H1 (cell line): ENCODE measurements around the gene CACNA1C. TPM values are rescaled to one million over a fixed set of nuclear protein-coding genes. Genes with fewer than 3 reads are reported as not detected.
A peak's percentile ranks its signal among the peaks of the same experiment; 100 is the strongest.

Experiments used
- CTCF ChIA-PET: fragments of 300-600 bp; sonication (Branson Sonifier 250); formaldehyde crosslinking; loops from one replicate; lab custom pipeline; 2021; ENCODE audit not compliant: partially characterized antibody; lab: Charles Lee
- POLR2A ChIA-PET: fragments of 300-600 bp; sonication (Branson Sonifier 250); formaldehyde crosslinking; loops from one replicate; lab custom pipeline; 2021; ENCODE audit warnings: inconsistent platforms; ENCODE audit not compliant: partially characterized antibody; lab: Charles Lee
- DNase-seq, 2 experiments: peaks; one replicate each; pipeline versions ENCODE4 v3.0.0 to v3.0.0-alpha.2; 2010 to 2022; ENCODE audit warnings: low spot score in 2 of 2, low read depth in 1 of 2, mixed read lengths in 1 of 2
- FAIRE-seq: peaks from 2 replicates; lab custom pipeline; 2011; peaks lifted over from hg19 to GRCh38; lab: Jason Lieb, UNC
- H2AFZ ChIP-seq: 2 replicates; pipeline ENCODE4 v1.8.1; 2012; ENCODE audit warnings: low read length, inconsistent platforms
- H2AK5ac ChIP-seq: 2 replicates; pipeline ENCODE4 v1.6.1; 2013; ENCODE audit warnings: low read depth, low read length
- H2BK120ac ChIP-seq: replicated peaks from 2 replicates; pipeline ENCODE3; 2013; ENCODE audit warnings: low read depth, low read length, inconsistent platforms
- H2BK12ac ChIP-seq: 2 replicates; pipeline ENCODE4 v1.6.1; 2013; ENCODE audit warnings: low read depth, low read length
- H2BK15ac ChIP-seq: 2 replicates; pipeline ENCODE4 v1.6.1; 2013; ENCODE audit warnings: low read length
- H2BK20ac ChIP-seq: 2 replicates; pipeline ENCODE4 v1.6.1; 2013; ENCODE audit warnings: low read length
- H2BK5ac ChIP-seq: 2 replicates; pipeline ENCODE4 v1.6.1; 2013; ENCODE audit warnings: low read depth, low read length
- H3K14ac ChIP-seq: 2 replicates; pipeline ENCODE4 v1.6.1; 2013; ENCODE audit warnings: inconsistent platforms; ENCODE audit not compliant: insufficient read length
- H3K18ac ChIP-seq: 2 replicates; pipeline ENCODE4 v1.6.1; 2013; ENCODE audit warnings: low read length; ENCODE audit errors: extremely low read depth
- H3K23ac ChIP-seq: 2 replicates; pipeline ENCODE4 v1.6.1; 2013; ENCODE audit warnings: inconsistent platforms; ENCODE audit not compliant: insufficient read length
- H3K23me2 ChIP-seq: 2 replicates; pipeline ENCODE4 v1.6.1; 2013; ENCODE audit warnings: low read depth, low read length
- H3K27ac ChIP-seq: 2 replicates; pipeline ENCODE4 v1.6.1; 2011; ENCODE audit warnings: low read depth, low read length, inconsistent platforms
- H3K27me3 ChIP-seq, 4 experiments: replicated peaks in 1 of 4; 1 replicate in 1 of 4; 2 replicates in 3 of 4; pipeline versions ENCODE4 v1.6.1 to v1.8.1; 2011 to 2013; ENCODE audit warnings: low read length in 3 of 4, mild to moderate bottlenecking in 3 of 4, inconsistent platforms in 2 of 4, mixed read lengths in 2 of 4, moderate library complexity in 1 of 4; ENCODE audit not compliant: control insufficient read depth in 3 of 4, insufficient read depth in 3 of 4; ENCODE audit errors: extremely low read depth in 1 of 4
- H3K36me3 ChIP-seq, 4 experiments: 2 replicates each; pipeline versions ENCODE4 v1.6.1 to v1.8.1; 2011 to 2013; ENCODE audit warnings: mild to moderate bottlenecking in 4 of 4, low read length in 3 of 4, moderate library complexity in 2 of 4, control low read depth in 1 of 4, inconsistent platforms in 1 of 4; ENCODE audit not compliant: insufficient read depth in 4 of 4, control insufficient read depth in 2 of 4
- H3K4ac ChIP-seq: replicated peaks from 2 replicates; pipeline ENCODE3; 2013; ENCODE audit warnings: low read length, low read depth, mixed read lengths, inconsistent platforms; ENCODE audit not compliant: insufficient read length
- H3K4me1 ChIP-seq, 4 experiments: replicated peaks in 1 of 4; 1 replicate in 1 of 4; 2 replicates in 3 of 4; pipeline versions ENCODE4 v1.6.1 to v1.8.1; 2011 to 2013; ENCODE audit warnings: low read length in 3 of 4, inconsistent platforms in 2 of 4, mixed read lengths in 1 of 4; ENCODE audit not compliant: insufficient read depth in 4 of 4, control insufficient read depth in 3 of 4
- H3K4me2 ChIP-seq, 2 experiments: 2 replicates each; pipeline versions ENCODE4 v1.6.1 to v1.8.1; 2011 to 2013; ENCODE audit warnings: low read depth in 2 of 2, low read length in 2 of 2, control low read depth in 1 of 2, inconsistent platforms in 1 of 2, mild to moderate bottlenecking in 1 of 2; ENCODE audit not compliant: insufficient read depth in 1 of 2
- H3K4me3 ChIP-seq, 4 experiments: fragments of 200-600, 300-600 bp in 1 of 4; sonication (generic), shearing (Covaris generic), sonication (Bioruptor Twin) in 1 of 4; 2 replicates each; pipeline versions ENCODE4 v1.5.1 to v1.8.1; 2011 to 2016; ENCODE audit warnings: low read length in 4 of 4, low read depth in 3 of 4, control low read depth in 2 of 4, inconsistent platforms in 2 of 4, mild to moderate bottlenecking in 2 of 4, mixed read lengths in 1 of 4, moderate library complexity in 1 of 4; ENCODE audit not compliant: insufficient read depth in 2 of 4; ENCODE audit errors: extremely low read depth in 1 of 4
- H3K56ac ChIP-seq: replicated peaks from 2 replicates; pipeline ENCODE3; 2013; ENCODE audit warnings: low read depth, mild to moderate bottlenecking, mixed read lengths, low read length, inconsistent platforms; ENCODE audit not compliant: insufficient read length
- H3K79me1 ChIP-seq: 2 replicates; pipeline ENCODE4 v1.6.1; 2013; ENCODE audit warnings: low read depth, low read length, control low read depth
- H3K79me2 ChIP-seq, 2 experiments: 2 replicates each; pipeline versions ENCODE4 v1.6.1 to v1.8.1; 2012 to 2013; ENCODE audit warnings: low read length in 2 of 2, mild to moderate bottlenecking in 2 of 2, inconsistent platforms in 1 of 2; ENCODE audit not compliant: insufficient read depth in 2 of 2, control insufficient read depth in 1 of 2
- H3K9ac ChIP-seq, 4 experiments: replicated peaks in 1 of 4; 1 replicate in 1 of 4; 2 replicates in 3 of 4; pipeline versions ENCODE4 v1.6.1 to v1.8.1; 2011 to 2013; ENCODE audit warnings: low read depth in 3 of 4, low read length in 3 of 4, control low read depth in 2 of 4, mild to moderate bottlenecking in 2 of 4, moderate library complexity in 2 of 4, inconsistent platforms in 1 of 4; ENCODE audit errors: extremely low read depth in 1 of 4
- H3K9me3 ChIP-seq, 2 experiments: 2 replicates each; pipeline versions ENCODE4 v1.6.1 to v1.8.1; 2012 to 2013; ENCODE audit warnings: mild to moderate bottlenecking in 2 of 2, moderate library complexity in 2 of 2, control low read depth in 1 of 2, inconsistent platforms in 1 of 2, low read depth in 1 of 2, low read length in 1 of 2, mixed read lengths in 1 of 2; ENCODE audit not compliant: insufficient read depth in 2 of 2
- H4K20me1 ChIP-seq, 2 experiments: replicated peaks in 1 of 2; 2 replicates each; pipeline versions ENCODE3 to v1.8.1; 2011 to 2013; ENCODE audit warnings: inconsistent platforms in 2 of 2, low read length in 2 of 2, mild to moderate bottlenecking in 1 of 2; ENCODE audit not compliant: insufficient read depth in 2 of 2, control insufficient read depth in 1 of 2
- H4K5ac ChIP-seq: 2 replicates; pipeline ENCODE4 v1.6.1; 2013; ENCODE audit warnings: low read length, low read depth, mixed read lengths, inconsistent platforms; ENCODE audit not compliant: insufficient read length
- H4K8ac ChIP-seq: 2 replicates; pipeline ENCODE4 v1.8.0; 2013; ENCODE audit warnings: mild to moderate bottlenecking, moderate library complexity, low read length, inconsistent platforms; ENCODE audit not compliant: insufficient read depth; ENCODE audit errors: extremely low read depth
- H4K91ac ChIP-seq: replicated peaks from 2 replicates; pipeline ENCODE3; 2013; ENCODE audit warnings: low read length, mixed read lengths, inconsistent platforms; ENCODE audit not compliant: insufficient read length
- CREB1 ChIP-seq: IDR thresholded peaks from 2 replicates; pipeline ENCODE4 v1.6.1; 2012; ENCODE audit warnings: inconsistent platforms
- GABPA ChIP-seq: IDR thresholded peaks from 2 replicates; pipeline ENCODE4 v1.6.1; 2011; ENCODE audit warnings: mild to moderate bottlenecking, low read length, moderate library complexity, borderline replicate concordance; ENCODE audit not compliant: insufficient read depth
- GTF2F1 ChIP-seq: IDR thresholded peaks from 2 replicates; pipeline ENCODE4 v1.6.1; 2012; ENCODE audit warnings: low read depth, low read length, improper control_type of control experiment, borderline replicate concordance
- NANOG ChIP-seq: IDR thresholded peaks from 2 replicates; pipeline ENCODE4 v1.6.1; 2011; ENCODE audit warnings: low read length, low read depth, mild to moderate bottlenecking, inconsistent platforms; ENCODE audit not compliant: insufficient read depth, poor library complexity, severe bottlenecking
- SIN3A ChIP-seq, 2 experiments: IDR thresholded peaks in 1 of 2; conservative IDR thresholded peaks in 1 of 2; 2 replicates each; pipeline ENCODE4 v1.6.1; 2011 to 2012; ENCODE audit warnings: low read length in 2 of 2, improper control_type of control experiment in 1 of 2, low read depth in 1 of 2, mild to moderate bottlenecking in 1 of 2
- SIRT6 ChIP-seq: IDR thresholded peaks from one replicate; pipeline ENCODE4 v1.7.1; 2012; ENCODE audit warnings: low read length, inconsistent platforms
- SUZ12 ChIP-seq: fragments of 200-600 bp; sonication (generic); IDR thresholded peaks from 2 replicates; pipeline ENCODE4 v1.6.1; 2012; ENCODE audit warnings: mild to moderate bottlenecking, inconsistent platforms, low read length, moderate library complexity, mixed read lengths
- WGBS, 2 experiments: shearing (Covaris generic) in 1 of 2; methylation state at CpG; one replicate each; pipeline versions ENCODE4 v1.1.6 to v1.1.7; 2013 to 2015; ENCODE audit warnings: low lambda C conversion rate in 2 of 2, mixed read lengths in 2 of 2, inconsistent platforms in 1 of 2, low coverage in 1 of 2, missing lambda C conversion rate in 1 of 2; ENCODE audit not compliant: insufficient replicate concordance in 2 of 2, insufficient coverage in 1 of 2, insufficient read length in 1 of 2; ENCODE audit errors: extremely low coverage in 1 of 2, missing lambda C conversion rate in 1 of 2; 5-methylcytosine and 5-hydroxymethylcytosine counted together
- polyA plus RNA-seq, 7 experiments: library from polyadenylated mRNA; depleted of rRNA in 3 of 7; stranded (reverse) in 5 of 7; unstranded in 2 of 7; fragments of >200 nt in 5 of 7; fragments of 200-250 nt in 2 of 7; gene quantifications; 1 replicate in 5 of 7; 2 replicates in 1 of 7; 4 replicates in 1 of 7; pipeline versions ENCODE4 v1.2.1 to v1.2.3, GENCODE V29; 2011 to 2013; ENCODE audit warnings: missing spikeins in 2 of 7, mixed read lengths in 2 of 7
- total RNA-seq: library from RNA; stranded (reverse); fragmentation: NEBNext Ultra II Directional; extraction: Animal tissue kit (Norgen Biotek cat#: 25700); gene quantifications from 2 replicates; pipeline ENCODE4 v1.2.1, GENCODE V29; 2021

The CACNA1C gene
- total and polyA plus RNA-seq, 2 of the 8 experiments (the other 6 are each of a cell fraction or from before 2014, with no cell fraction given), result 1.3 TPM

DNA sequence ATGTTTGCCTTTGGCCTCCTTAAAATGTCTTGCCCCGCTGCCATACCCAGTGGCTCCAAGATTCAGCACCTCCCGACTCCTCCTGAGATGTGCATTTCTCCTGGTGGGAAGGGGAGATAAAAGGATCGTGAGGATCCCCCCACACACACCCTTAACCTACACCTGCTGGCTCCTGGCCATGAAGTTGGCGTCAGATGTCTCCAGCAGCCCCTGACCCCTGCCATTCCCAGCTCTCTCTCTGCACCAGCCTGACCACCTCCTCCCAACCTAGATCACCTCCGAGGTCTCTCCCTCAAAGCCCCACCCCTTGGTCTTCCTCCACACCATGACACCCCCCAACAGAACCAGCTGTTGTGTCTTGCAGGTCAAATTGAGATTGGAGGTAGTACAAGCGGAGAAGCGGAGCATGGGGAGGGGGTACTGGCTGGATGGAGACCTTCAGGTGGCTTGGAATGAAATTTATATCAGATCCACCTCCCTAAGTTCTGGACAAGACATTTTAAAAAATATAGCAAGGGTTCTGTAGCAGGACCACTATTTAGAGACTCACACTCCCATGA is 590.9 kb downstream of the CACNA1C start:
- Histone ChIP-seq H3K9me3 (no peaks in the 10 kb centered on the region), H3K4me2 (no peak overlapping the region), H3K9ac (no peak overlapping the region), H3K4me3 (no peak overlapping the region), H3K23me2 (no peaks in the 10 kb centered on the region), H2BK5ac (no peak overlapping the region), H2BK20ac (no peak overlapping the region), H3K4me1 (peaks cover 5 to 10% (median 7%) of the 10 kb centered on the region in 4 experiments), H3K4ac (no peak overlapping the region), H3K18ac (no peak overlapping the region), H3K14ac (no peak overlapping the region), H2BK120ac (no peak overlapping the region), H3K27ac (no peak overlapping the region), H3K36me3 (no peaks in the 10 kb centered on the region), H3K56ac (no peak overlapping the region), H4K20me1 (no peaks in the 10 kb centered on the region), H3K79me2 (no peaks in the 10 kb centered on the region), H4K91ac (no peak overlapping the region), H2AFZ (no peak overlapping the region), H4K5ac (no peak overlapping the region), H3K79me1 (no peaks in the 10 kb centered on the region), H2BK15ac (no peak overlapping the region), H3K23ac (no peak overlapping the region), H4K8ac (0 out of 2 replicates have a peak overlapping the region, but pooled peaks have one; percentile 18), H2BK12ac (no peak overlapping the region), H3K27me3 (no peaks in the 10 kb centered on the region; a peak in 1 of 7 replicates), H2AK5ac (no peak overlapping the region)
- FAIRE-seq, result no peak
- TF ChIP-seq NANOG (no peak), GABPA (no peak), CREB1 (no peak), GTF2F1 (no peak), SUZ12 (no peak), SIRT6 (no peak), SIN3A (conservative IDR thresholded peaks at IDR 0.05 in 1 of 2, IDR thresholded peaks at IDR 0.05 in 1 of 2; ENCODE audit: low read depth in 1 of 2, low read length in 2 of 2) (no peak)
- CTCF ChIA-PET, result interaction anchor here (0.8 to 3.3 kb wide), 7 partner anchors 19 to 55 kb away, joined by 3 to 16 read pairs (median 4); no protein-coding TSS in a partner anchor
- WGBS, 2 experiments, result 79% methylated on average over 7 of the region's 7 CpGs; no CpG with 5 or more reads in 1 of the 2 experiments
- DNase-seq, result no peak
- POLR2A ChIA-PET, result no interaction called here
